Embryonic facial prominence (tissue), 1 donor: ENCODE results near the gene LDLRAD4.

Experiments
- DNase-seq: peaks from one replicate; pipeline ENCODE4 v3.0.0-alpha.2; 2016; ENCODE audit errors: extremely low spot score

The LDLRAD4 gene

GRCh38 chr18:13629841-13630715 is 411.5 kb downstream of the LDLRAD4 start:
- peak; percentile 69 for DNase-seq

GRCh38 chr18:13630716-13631268 is 412.2 kb downstream of the LDLRAD4 start:
- no peak for DNase-seq

- DNase-seq: no peak
Observed at GRCh38 chr18:13633700-13634099, 415.1 kb downstream of the LDLRAD4 start.

- no peak for DNase-seq
Observed at GRCh38 chr18:13635046-13635445, 416.5 kb downstream of the LDLRAD4 start.

- DNase-seq: no peak
Observed at GRCh38 chr18:13638719-13639595, 420.4 kb downstream of the LDLRAD4 start.

GRCh38 chr18:13640266-13640860 is 421.8 kb downstream of the LDLRAD4 start:
- no peak for DNase-seq

- DNase-seq: no peak
Observed at GRCh38 chr18:13641551-13642439, 423.2 kb downstream of the LDLRAD4 start.

DNA sequence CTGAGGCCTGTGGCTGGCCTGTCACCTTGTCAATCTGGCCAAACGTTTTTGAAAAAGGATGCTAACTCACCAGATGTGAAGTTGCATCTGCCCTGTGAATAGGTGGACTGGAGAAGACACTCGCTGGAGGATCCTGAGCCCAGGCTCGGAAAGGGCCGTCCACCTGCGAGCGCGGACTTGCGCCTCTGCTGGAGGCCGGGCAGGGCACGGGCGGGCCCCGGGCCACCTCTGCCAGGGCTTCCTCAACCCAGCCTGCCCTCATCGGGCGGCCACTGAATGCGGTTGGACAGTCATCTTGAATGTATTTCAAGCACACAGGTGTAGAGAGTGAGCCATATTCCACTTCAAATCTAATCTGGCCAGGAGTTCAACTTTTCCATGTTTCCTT is 423.9 kb downstream of the LDLRAD4 start:
- no peak for DNase-seq

DNA sequence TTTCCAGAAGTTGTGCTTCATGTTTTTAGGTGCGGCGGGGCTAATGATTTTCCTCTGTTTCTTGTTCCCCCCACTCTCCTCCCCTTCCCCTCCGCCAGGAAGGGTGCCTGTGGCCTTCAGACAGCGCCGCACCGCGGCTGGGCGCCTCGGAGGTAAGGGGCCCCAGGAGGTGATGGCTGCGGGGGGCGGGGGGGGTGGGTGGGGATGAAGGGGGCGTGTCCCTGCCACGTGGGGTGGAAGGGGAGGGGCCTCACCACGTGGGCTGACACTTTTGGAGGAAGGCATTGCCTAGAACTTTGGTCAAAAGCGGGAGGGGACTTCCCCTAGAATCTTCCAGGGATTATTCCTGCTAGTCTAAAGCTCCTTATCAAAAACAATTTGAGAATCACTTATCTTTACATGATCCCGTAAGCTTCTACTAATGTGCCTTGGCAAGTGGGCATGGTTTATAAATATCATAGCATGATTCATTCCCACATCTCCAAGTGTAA is 424.7 kb downstream of the LDLRAD4 start:
- DNase-seq: no peak

- no peak for DNase-seq
Observed at GRCh38 chr18:13645093-13645492, 426.5 kb downstream of the LDLRAD4 start.

GRCh38 chr18:13646633-13647032 is 428.1 kb downstream of the LDLRAD4 start:
- no peak for DNase-seq

- no peak for DNase-seq
Observed at GRCh38 chr18:13647761-13648160, 429.2 kb downstream of the LDLRAD4 start.

GRCh38 chr18:13649397-13650390 is 431.1 kb downstream of the LDLRAD4 start:
- no peak for DNase-seq

- DNase-seq: no peak
Observed at GRCh38 chr18:13653746-13654433, 435.3 kb downstream of the LDLRAD4 start.

- no peak for DNase-seq
Observed at GRCh38 chr18:13657974-13658373, 439.4 kb downstream of the LDLRAD4 start.

DNA sequence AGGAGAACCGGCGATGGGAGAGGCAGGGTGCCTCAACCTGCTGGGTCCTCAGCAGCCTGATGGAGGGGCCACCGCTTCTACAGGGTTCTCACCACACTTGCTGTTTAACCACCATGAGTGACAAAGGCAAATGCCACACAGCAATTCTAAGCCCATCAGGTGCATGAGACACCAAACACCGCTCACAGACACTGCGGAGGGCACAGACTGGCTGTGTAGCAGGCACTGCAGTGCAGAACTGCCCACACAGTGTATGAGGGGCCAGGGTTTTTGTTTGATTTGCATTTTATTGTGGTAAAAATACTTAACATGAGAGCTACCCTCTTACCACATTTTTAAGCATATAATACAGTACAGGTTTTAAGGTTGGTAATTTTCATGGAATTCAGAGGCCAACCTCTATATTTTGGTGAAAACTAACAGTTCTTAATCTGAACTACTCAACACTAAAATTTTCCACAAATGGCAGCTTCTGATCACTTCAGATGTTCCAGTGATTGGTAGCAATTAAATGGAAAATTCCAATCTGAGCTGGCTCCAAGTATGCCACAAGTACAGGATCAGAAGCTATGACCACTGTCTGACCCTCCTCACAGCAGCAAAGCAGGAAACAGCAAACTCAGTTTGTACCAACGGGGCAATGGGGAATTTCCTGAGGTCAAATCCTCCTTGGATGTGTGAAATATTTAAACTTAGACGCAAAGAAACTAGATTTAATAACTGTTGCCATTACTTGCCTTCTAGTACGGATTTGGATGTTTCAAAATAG is 440.1 kb downstream of the LDLRAD4 start:
- DNase-seq: no peak

- DNase-seq: no peak
Observed at GRCh38 chr18:13660510-13660909, 441.9 kb downstream of the LDLRAD4 start.
